ENCODE data around the gene PDP2.

DNA sequence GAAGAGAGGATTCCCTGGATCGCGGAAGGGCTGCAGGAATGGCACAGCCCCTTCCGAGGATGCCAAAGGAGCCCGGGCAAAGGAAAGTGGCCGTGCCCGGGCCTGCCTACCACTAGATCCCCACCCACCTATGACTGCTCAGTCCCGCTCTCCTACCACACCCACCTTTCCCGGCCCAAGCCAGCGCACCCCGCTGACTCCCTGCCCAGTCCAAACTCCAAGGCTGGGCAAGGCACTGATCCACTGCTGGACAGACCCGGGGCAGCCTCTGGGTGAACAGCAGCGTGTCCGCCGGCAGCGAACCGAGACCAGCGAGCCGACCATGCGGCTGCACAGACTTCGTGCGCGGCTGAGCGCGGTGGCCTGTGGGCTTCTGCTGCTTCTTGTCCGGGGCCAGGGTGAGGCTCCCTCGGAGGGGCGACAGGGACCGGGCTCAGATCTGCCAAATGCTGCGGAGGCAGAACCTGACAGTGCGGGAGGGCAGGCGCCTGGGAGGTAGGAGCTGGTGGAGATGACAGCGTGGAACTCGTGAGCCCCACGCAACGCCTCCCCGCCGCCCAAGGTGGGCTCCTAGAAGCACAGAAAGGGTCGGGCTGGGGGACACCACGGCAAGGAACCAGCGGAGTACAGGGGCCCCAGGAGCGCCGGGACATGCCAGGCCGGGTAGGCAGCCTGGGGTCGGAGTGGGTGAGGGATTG is 55.1 kb downstream of the PDP2 start, which contains the start of gene CES2:
- TF ChIP-seq RNF2 (IDR thresholded peaks at IDR 0.05) (no peak), TAF15 (IDR thresholded peaks at IDR 0.05; ENCODE audit: low read depth, low read length) (no peak), SMAD3 (CRISPR knock-in tag; conservative IDR thresholded peaks at IDR 0.05) (no peak), HDGF (IDR thresholded peaks at IDR 0.05) (no peak), ZNF212 (CRISPR knock-in tag; IDR thresholded peaks at IDR 0.05) (no peak), ZNF780A (CRISPR knock-in tag; IDR thresholded peaks at IDR 0.05) (no peak), DMBX1 (CRISPR knock-in tag; IDR thresholded peaks at IDR 0.05; ENCODE audit: borderline replicate concordance) (no peak), ETV6 (IDR thresholded peaks at IDR 0.05; ENCODE audit: borderline replicate concordance in 1 of 2, low read depth in 2 of 2, low read length in 1 of 2) (no peak), ETV6 (CRISPR knock-in tag; IDR thresholded peaks at IDR 0.05; ENCODE audit: borderline replicate concordance) (no peak), SP2 (IDR thresholded peaks at IDR 0.05; ENCODE audit: extremely low read depth, low read depth, low read length, poor library complexity, severe bottlenecking) (no peak), IRF2 (CRISPR knock-in tag; IDR thresholded peaks at IDR 0.05) (no peak)
- TF ChIP-seq, protein P1, sequence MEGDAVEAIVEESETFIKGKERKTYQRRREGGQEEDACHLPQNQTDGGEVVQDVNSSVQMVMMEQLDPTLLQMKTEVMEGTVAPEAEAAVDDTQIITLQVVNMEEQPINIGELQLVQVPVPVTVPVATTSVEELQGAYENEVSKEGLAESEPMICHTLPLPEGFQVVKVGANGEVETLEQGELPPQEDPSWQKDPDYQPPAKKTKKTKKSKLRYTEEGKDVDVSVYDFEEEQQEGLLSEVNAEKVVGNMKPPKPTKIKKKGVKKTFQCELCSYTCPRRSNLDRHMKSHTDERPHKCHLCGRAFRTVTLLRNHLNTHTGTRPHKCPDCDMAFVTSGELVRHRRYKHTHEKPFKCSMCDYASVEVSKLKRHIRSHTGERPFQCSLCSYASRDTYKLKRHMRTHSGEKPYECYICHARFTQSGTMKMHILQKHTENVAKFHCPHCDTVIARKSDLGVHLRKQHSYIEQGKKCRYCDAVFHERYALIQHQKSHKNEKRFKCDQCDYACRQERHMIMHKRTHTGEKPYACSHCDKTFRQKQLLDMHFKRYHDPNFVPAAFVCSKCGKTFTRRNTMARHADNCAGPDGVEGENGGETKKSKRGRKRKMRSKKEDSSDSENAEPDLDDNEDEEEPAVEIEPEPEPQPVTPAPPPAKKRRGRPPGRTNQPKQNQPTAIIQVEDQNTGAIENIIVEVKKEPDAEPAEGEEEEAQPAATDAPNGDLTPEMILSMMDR (IDR thresholded peaks at IDR 0.05 in 2 of 3, conservative IDR thresholded peaks at IDR 0.05 in 1 of 3; ENCODE audit: insufficient read depth in 2 of 3, low read depth in 1 of 3, low read length in 3 of 3) = no peak
- TF ChIP-seq, protein P2, sequence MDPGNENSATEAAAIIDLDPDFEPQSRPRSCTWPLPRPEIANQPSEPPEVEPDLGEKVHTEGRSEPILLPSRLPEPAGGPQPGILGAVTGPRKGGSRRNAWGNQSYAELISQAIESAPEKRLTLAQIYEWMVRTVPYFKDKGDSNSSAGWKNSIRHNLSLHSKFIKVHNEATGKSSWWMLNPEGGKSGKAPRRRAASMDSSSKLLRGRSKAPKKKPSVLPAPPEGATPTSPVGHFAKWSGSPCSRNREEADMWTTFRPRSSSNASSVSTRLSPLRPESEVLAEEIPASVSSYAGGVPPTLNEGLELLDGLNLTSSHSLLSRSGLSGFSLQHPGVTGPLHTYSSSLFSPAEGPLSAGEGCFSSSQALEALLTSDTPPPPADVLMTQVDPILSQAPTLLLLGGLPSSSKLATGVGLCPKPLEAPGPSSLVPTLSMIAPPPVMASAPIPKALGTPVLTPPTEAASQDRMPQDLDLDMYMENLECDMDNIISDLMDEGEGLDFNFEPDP (CRISPR knock-in tag; IDR thresholded peaks at IDR 0.05) = no peak
- TF ChIP-seq, protein P3, sequence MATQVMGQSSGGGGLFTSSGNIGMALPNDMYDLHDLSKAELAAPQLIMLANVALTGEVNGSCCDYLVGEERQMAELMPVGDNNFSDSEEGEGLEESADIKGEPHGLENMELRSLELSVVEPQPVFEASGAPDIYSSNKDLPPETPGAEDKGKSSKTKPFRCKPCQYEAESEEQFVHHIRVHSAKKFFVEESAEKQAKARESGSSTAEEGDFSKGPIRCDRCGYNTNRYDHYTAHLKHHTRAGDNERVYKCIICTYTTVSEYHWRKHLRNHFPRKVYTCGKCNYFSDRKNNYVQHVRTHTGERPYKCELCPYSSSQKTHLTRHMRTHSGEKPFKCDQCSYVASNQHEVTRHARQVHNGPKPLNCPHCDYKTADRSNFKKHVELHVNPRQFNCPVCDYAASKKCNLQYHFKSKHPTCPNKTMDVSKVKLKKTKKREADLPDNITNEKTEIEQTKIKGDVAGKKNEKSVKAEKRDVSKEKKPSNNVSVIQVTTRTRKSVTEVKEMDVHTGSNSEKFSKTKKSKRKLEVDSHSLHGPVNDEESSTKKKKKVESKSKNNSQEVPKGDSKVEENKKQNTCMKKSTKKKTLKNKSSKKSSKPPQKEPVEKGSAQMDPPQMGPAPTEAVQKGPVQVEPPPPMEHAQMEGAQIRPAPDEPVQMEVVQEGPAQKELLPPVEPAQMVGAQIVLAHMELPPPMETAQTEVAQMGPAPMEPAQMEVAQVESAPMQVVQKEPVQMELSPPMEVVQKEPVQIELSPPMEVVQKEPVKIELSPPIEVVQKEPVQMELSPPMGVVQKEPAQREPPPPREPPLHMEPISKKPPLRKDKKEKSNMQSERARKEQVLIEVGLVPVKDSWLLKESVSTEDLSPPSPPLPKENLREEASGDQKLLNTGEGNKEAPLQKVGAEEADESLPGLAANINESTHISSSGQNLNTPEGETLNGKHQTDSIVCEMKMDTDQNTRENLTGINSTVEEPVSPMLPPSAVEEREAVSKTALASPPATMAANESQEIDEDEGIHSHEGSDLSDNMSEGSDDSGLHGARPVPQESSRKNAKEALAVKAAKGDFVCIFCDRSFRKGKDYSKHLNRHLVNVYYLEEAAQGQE (IDR thresholded peaks at IDR 0.05; ENCODE audit: borderline replicate concordance) = no peak
- TF ChIP-seq, protein P3 (CRISPR knock-in tag; IDR thresholded peaks at IDR 0.05; ENCODE audit: low read depth) = no peak
- TF ChIP-seq, protein P4, sequence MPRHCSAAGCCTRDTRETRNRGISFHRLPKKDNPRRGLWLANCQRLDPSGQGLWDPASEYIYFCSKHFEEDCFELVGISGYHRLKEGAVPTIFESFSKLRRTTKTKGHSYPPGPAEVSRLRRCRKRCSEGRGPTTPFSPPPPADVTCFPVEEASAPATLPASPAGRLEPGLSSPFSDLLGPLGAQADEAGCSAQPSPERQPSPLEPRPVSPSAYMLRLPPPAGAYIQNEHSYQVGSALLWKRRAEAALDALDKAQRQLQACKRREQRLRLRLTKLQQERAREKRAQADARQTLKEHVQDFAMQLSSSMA (CRISPR knock-in tag; IDR thresholded peaks at IDR 0.05) = no peak

Measured in K562 (cell line).